Measurements from ENCODE around the gene PIK3R3. TPM values are rescaled to one million over a fixed set of nuclear protein-coding genes. Genes with fewer than 3 reads are reported as not detected.
A peak's percentile ranks its signal among the peaks of the same experiment; 100 is the strongest.

PIK3R3 gene
- total RNA-seq, 4 donors from 2014 or later: 16.0 to 36.2 (median 20.9) TPM

- TF ChIP-seq POLR2A (IDR thresholded peaks at IDR 0.05) (no peak), CTCF (IDR thresholded peaks at IDR 0.05) (no peak)
- Histone ChIP-seq H3K27ac (no peak overlapping the region), H3K9me3 (no peaks in the 10 kb centered on the region), H3K4me1 (peaks cover 0 to 8% of the 10 kb centered on the region in 2 donors), H3K27me3 (no peaks in the 10 kb centered on the region), H3K36me3 (no peaks in the 10 kb centered on the region), H3K4me3 (replicated peaks in 1 of 3) (no peak overlapping the region)
- DNase-seq: no peak
- intact Hi-C loops (cut with DNase I): no loop called here
- 90 to 92% methylated on average over 3 of the region's 3 CpGs for WGBS, 2 donors
These were observed 63.9 kb downstream of the PIK3R3 start for GRCh38 chr1:46068525-46068924.

- DNase-seq: no peak
- no peaks in the 10 kb centered on the region for H3K9me3 ChIP-seq
- WGBS, 2 donors: 100% methylated on average over 1 of the region's 1 CpG
- H3K36me3 ChIP-seq: no peaks in the 10 kb centered on the region
- H3K27ac ChIP-seq: no peak overlapping the region
- H3K4me1 ChIP-seq: peaks cover 0 to 8% of the 10 kb centered on the region in 2 donors
- no peak for TF ChIP-seq POLR2A (IDR thresholded peaks at IDR 0.05)
- no peak for TF ChIP-seq CTCF (IDR thresholded peaks at IDR 0.05)
- no peak overlapping the region for H3K4me3 ChIP-seq (replicated peaks in 1 of 3)
- H3K27me3 ChIP-seq: no peaks in the 10 kb centered on the region
- intact Hi-C loops (cut with DNase I): no loop called here
These were observed 64.8 kb downstream of the PIK3R3 start for GRCh38 chr1:46067652-46068051.

- H3K27ac ChIP-seq: peak overlapping the region; percentile 27 to 52 (median 46)
- H3K27me3 ChIP-seq: no peaks in the 10 kb centered on the region
- no peak for DNase-seq
- no peak overlapping the region for H3K4me3 ChIP-seq (replicated peaks in 1 of 3)
- peaks cover 0 to 8% of the 10 kb centered on the region in 2 donors for H3K4me1 ChIP-seq
- no peaks in the 10 kb centered on the region for H3K36me3 ChIP-seq
- no peaks in the 10 kb centered on the region for H3K9me3 ChIP-seq
- intact Hi-C loops (cut with DNase I): no loop called here
- no peak for TF ChIP-seq CTCF (IDR thresholded peaks at IDR 0.05)
- TF ChIP-seq POLR2A (IDR thresholded peaks at IDR 0.05): no peak
These were observed 67.0 kb downstream of the PIK3R3 start for GRCh38 chr1:46065405-46065804.

- no peak overlapping the region for H3K4me3 ChIP-seq (replicated peaks in 1 of 3)
- intact Hi-C loops (cut with DNase I): no loop called here
- H3K36me3 ChIP-seq: no peaks in the 10 kb centered on the region
- DNase-seq: no peak
- peak overlapping the region in 2 of 3 donors; percentile 46 to 52 for H3K27ac ChIP-seq
- peaks cover 0 to 8% of the 10 kb centered on the region in 2 donors for H3K4me1 ChIP-seq
- WGBS, 2 donors: 96 to 97% methylated on average over 1 of the region's 1 CpG
- H3K9me3 ChIP-seq: no peaks in the 10 kb centered on the region
- H3K27me3 ChIP-seq: no peaks in the 10 kb centered on the region
- TF ChIP-seq POLR2A (IDR thresholded peaks at IDR 0.05) (no peak), CTCF (IDR thresholded peaks at IDR 0.05) (no peak)
These were observed 67.7 kb downstream of the PIK3R3 start for GRCh38 chr1:46064708-46065107.

GRCh38 chr1:46062651-46063319 is 69.6 kb downstream of the PIK3R3 start:
- intact Hi-C loops (cut with DNase I): no loop called here
- DNase-seq: no peak
- 85 to 90% methylated on average over 4 of the region's 4 CpGs for WGBS, 2 donors

More at GRCh38 chr1:46062651-46063319, 69.6 kb downstream of the PIK3R3 start:
- Histone ChIP-seq H3K4me1 (peaks cover 0 to 8% of the 10 kb centered on the region in 2 donors), H3K9me3 (no peaks in the 10 kb centered on the region), H3K27ac (no peak overlapping the region), H3K4me3 (replicated peaks in 1 of 3) (no peak overlapping the region), H3K36me3 (no peaks in the 10 kb centered on the region), H3K27me3 (no peaks in the 10 kb centered on the region)
- TF ChIP-seq CTCF (IDR thresholded peaks at IDR 0.05) (no peak), POLR2A (IDR thresholded peaks at IDR 0.05) (no peak)

Measured in thyroid gland (tissue), 4 donors.